NCI-H524 treated with DMSO at 0.1 percent for 48 hours (cell line): ENCODE results near the gene SLC49A4.

Source experiments
- DNase-seq: peaks from one replicate; lab custom pipeline; 2025; lab: John Stamatoyannopoulos, UW

SLC49A4 gene

DNA sequence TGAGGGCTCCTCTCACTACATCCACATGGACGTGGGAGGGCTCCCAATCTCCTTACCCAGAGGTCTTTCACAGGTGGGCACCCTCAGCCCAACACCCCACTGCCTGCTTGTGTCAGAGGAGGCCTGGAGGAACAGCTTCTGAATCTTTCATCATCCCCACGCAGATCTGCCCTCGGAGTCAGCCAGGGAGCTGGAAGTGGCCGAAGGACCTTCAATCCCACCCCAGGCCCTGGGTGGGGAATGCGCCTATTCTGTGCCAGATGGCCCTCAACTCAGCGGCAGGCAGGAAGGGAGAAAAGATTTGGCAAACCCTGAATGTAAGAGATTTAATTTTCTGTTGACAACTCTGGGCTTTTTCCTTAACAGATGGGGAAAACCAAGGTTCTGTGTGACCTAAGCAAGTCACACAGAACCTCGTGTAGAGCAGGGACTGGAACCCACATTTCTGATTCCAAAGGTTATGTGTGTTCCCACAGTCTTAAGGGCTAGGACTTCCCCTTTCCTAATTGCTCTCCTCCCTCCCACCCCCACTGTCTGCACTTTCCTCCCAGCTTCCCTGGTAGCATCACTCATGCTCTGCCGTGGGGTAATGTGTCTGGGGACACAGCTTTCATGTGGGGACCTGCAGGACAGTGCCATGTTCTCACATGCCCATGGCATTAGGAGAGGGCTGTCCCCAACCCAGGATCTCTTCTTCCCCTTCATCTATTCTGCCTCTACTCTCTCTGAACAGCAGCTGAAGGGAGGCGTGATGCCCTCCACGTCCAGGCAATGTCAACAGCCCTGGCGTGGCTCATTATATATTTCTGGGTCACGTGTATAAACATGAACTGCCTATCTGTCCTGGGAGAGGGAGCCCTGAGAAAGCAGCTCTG is 134.6 kb downstream of the SLC49A4 start:
- DNase-seq = no peak

DNA sequence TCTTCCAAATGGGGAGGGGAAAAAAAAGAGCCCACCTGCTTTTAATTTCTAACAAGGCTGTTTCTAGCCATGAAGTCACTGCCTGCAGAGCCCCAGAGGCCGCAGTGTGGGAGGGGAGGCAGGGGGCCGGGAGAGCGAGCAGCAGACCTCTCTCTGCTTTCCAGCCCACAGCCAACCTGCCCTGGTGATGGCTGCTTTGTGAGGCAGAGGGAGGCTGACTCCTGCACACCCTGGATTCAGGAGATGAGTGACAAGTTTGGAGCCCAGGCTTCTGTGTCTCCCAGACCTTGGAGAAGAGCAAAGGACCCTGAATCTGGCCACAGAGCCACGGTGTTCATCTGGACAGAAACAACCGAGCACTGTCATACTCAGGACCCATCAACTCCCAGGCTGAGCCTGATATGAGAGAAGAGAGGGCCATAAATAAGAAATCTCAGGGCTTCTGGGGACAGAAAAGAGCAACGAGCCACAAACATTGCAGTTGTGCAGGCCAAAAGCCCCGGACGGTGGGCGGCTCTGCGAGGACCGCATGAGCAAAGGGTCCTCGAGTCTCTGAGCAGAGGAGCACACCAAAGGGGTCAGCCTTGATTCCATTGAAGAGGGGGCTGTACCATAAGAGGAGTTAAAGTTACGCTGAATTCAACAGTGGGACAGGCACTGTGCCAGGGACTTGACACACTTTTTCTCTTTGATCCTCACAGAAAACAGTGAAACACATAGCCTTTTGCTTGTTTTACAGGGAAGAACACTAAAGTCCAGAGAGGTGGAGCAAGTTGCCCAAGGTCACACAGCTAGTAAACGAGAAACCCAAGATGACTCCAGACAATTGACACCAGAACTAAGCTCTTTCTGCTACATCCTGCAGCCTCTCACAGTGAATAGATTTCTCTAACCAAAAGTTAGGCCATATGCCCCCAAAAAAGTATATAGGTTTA is 135.5 kb downstream of the SLC49A4 start:
- DNase-seq = no peak
